ENCODE measurements around the gene IFNGR1.
"Not testable (repeated sequence)": the region's sequence is repeated elsewhere in the genome, so short reads cannot be mapped to it uniquely, and the experiment has no call there.

IFNGR1 gene

DNA sequence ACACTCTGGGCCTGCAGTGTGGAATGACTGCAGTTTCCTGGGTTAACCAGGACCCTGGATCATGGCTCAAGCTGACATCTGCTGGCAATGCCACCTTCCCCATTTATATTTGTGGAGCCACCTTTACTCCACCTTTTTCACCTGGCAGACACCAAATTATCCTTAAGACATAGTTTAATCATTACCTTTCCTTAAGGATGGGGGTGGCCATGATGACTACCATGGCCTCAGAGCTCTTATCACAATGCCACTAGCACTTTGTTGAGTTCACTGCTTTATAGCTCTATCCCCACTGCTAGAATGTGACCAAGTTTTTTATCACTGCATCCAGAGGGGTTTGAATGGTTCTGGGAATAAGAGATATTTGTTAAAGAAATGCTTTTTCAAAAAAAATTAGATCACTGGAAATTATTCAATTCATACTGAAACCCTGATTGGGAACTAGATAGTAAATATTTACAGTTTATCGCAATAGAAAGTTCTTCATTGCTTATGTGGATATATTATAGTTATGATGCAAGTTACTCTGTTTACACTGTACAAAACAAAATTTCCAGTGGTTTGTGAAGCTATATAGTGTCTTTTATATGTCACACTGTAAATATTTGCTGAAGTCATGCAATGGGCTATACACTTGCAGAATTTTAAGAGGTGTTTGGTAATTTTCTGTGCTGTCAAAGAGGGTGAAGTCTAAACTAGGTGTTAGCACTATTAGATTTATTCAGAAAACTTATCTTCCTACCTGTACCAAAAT is 37.3 kb upstream of the IFNGR1 start:
- Histone ChIP-seq H3K27me3 (ENCODE audit: control insufficient read depth in 2 of 2, insufficient read depth in 2 of 2, low read length in 2 of 2) (no peaks in the 10 kb centered on the region), H3K27ac (ENCODE audit: low read depth in 2 of 2, low read length in 2 of 2) (no peak overlapping the region), H3K9ac (ENCODE audit: low read depth in 1 of 2, low read length in 2 of 2) (no peak overlapping the region)

DNA sequence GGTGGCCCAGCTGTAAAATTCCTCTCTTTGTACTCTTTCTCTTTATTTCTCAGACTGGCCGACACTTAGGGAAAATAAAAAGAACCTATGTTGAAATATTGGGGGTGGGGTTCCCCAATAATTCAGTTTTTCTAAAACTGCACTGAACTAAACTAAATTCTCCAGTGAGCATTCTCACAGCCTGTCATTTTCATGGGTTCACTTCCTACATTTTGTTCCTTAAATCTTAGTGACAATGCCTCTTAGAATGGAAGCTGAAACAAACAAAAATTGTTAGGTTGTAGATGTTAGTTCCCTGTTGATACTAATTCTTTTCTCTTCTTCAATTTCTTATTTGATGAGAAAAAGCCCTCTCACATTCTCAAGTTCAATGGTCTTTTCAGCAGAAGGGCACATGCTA is 35.8 kb upstream of the IFNGR1 start:
- Histone ChIP-seq H3K27me3 (ENCODE audit: control insufficient read depth in 2 of 2, insufficient read depth in 2 of 2, low read length in 2 of 2) (no peaks in the 10 kb centered on the region), H3K36me3 (ENCODE audit: control insufficient read depth in 2 of 2, insufficient read depth in 2 of 2, low read length in 2 of 2) (no peaks in the 10 kb centered on the region), H3K9ac (ENCODE audit: low read depth in 1 of 2, low read length in 2 of 2) (no peak overlapping the region), H3K4me1 (ENCODE audit: control insufficient read depth in 2 of 2, insufficient read depth in 2 of 2, low read length in 2 of 2) (peaks cover 0 to 3% of the 10 kb centered on the region in 2 donors), H3K9me3 (ENCODE audit: control insufficient read depth in 2 of 2, low read length in 2 of 2) (no peaks in the 10 kb centered on the region), H3K27ac (ENCODE audit: low read depth in 2 of 2, low read length in 2 of 2) (no peak overlapping the region), H3K4me3 (ENCODE audit: low read length in 2 of 2) (no peak overlapping the region)

More for the DNA sequence above, 37.3 kb upstream of the IFNGR1 start:
- H3K9me3 ChIP-seq (ENCODE audit: control insufficient read depth in 2 of 2, low read length in 2 of 2), result no peaks in the 10 kb centered on the region
- no peaks in the 10 kb centered on the region for H3K36me3 ChIP-seq (ENCODE audit: control insufficient read depth in 2 of 2, insufficient read depth in 2 of 2, low read length in 2 of 2)
- no peak overlapping the region for H3K4me3 ChIP-seq (ENCODE audit: low read length in 2 of 2)
- peaks cover 0 to 3% of the 10 kb centered on the region in 2 donors for H3K4me1 ChIP-seq (ENCODE audit: control insufficient read depth in 2 of 2, insufficient read depth in 2 of 2, low read length in 2 of 2)

DNA sequence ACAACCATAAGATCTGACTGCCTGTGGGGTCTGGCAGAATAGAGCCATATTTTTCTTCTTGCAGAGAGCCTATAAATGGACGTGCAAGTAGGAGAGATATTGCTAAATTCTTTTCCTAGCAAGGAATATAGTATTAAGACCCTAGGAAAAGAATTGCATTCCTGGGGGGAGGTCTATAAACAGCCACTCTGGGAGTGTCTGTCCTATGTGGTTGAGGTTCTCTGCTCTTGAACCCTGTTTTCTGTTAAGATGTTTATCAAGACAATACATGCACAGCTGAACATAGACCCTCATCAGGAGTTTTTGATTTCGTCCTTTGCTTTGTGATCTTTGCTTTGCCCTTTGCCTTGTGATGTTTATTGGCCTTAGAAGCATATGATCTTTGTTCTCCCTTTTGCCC is 35.2 kb upstream of the IFNGR1 start:
- H3K9ac ChIP-seq (ENCODE audit: low read depth in 1 of 2, low read length in 2 of 2); H3K27me3 ChIP-seq (ENCODE audit: control insufficient read depth in 2 of 2, insufficient read depth in 2 of 2, low read length in 2 of 2); H3K36me3 ChIP-seq (ENCODE audit: control insufficient read depth in 2 of 2, insufficient read depth in 2 of 2, low read length in 2 of 2); H3K4me3 ChIP-seq (ENCODE audit: low read length in 2 of 2); H3K4me1 ChIP-seq (ENCODE audit: control insufficient read depth in 2 of 2, insufficient read depth in 2 of 2, low read length in 2 of 2); H3K27ac ChIP-seq (ENCODE audit: low read depth in 2 of 2, low read length in 2 of 2); H3K9me3 ChIP-seq (ENCODE audit: control insufficient read depth in 2 of 2, low read length in 2 of 2): not testable (repeated sequence)

DNA sequence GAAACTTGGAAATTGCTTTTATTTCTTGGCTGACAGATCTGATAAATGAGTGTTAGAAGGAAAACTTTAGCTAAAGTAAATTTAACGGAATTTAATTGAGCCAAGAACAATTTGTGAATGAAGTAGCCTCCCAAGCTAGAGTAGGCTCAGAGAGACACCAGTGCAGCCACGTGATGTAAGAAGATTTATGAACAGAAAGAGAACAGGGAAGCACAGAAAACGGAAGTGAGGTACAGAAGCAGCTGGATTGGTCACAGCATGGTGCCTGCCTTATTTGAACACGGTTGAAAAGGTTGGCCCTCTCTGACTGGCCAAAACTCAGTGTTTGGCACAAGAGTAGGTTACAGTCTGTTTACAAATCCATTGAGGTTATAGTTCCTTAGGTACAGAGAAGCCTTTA is 29.5 kb upstream of the IFNGR1 start:
- Histone ChIP-seq H3K4me3 (ENCODE audit: low read length in 2 of 2) (no peak overlapping the region), H3K9ac (ENCODE audit: low read depth in 1 of 2, low read length in 2 of 2) (no peak overlapping the region), H3K4me1 (ENCODE audit: control insufficient read depth in 2 of 2, insufficient read depth in 2 of 2, low read length in 2 of 2) (peaks cover 0 to 9% of the 10 kb centered on the region in 2 donors), H3K27me3 (ENCODE audit: control insufficient read depth in 2 of 2, insufficient read depth in 2 of 2, low read length in 2 of 2) (no peaks in the 10 kb centered on the region), H3K9me3 (ENCODE audit: control insufficient read depth in 2 of 2, low read length in 2 of 2) (no peaks in the 10 kb centered on the region), H3K27ac (ENCODE audit: low read depth in 2 of 2, low read length in 2 of 2) (peak overlapping the region; percentile 32 to 52), H3K36me3 (ENCODE audit: control insufficient read depth in 2 of 2, insufficient read depth in 2 of 2, low read length in 2 of 2) (no peaks in the 10 kb centered on the region)

DNA sequence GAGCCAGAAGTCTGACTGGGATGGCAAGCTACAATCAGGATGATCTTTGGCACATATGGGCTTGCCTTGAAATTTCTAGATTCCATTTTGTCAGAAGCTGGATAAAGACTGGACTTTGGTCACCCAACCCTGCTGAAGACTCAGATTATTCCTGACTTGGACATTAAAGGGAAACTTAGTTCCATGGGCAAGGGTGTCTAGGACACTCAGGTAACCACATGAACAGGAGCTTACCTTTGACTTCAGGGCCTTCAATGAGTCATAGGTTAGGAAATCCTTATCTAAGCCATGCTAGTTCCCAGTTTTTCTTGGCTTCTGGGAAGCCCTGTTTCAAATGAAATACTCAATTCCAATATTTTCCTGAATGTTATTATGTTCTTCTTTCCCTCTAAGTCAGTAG is 28.5 kb upstream of the IFNGR1 start:
- Histone ChIP-seq H3K9me3 (ENCODE audit: control insufficient read depth in 2 of 2, low read length in 2 of 2) (no peaks in the 10 kb centered on the region), H3K36me3 (ENCODE audit: control insufficient read depth in 2 of 2, insufficient read depth in 2 of 2, low read length in 2 of 2) (no peaks in the 10 kb centered on the region), H3K4me1 (ENCODE audit: control insufficient read depth in 2 of 2, insufficient read depth in 2 of 2, low read length in 2 of 2) (peaks cover 0 to 9% of the 10 kb centered on the region in 2 donors), H3K27ac (ENCODE audit: low read depth in 2 of 2, low read length in 2 of 2) (peak overlapping the region; percentile 49 to 70), H3K9ac (ENCODE audit: low read depth in 1 of 2, low read length in 2 of 2) (no peak overlapping the region), H3K4me3 (ENCODE audit: low read length in 2 of 2) (no peak overlapping the region), H3K27me3 (ENCODE audit: control insufficient read depth in 2 of 2, insufficient read depth in 2 of 2, low read length in 2 of 2) (no peaks in the 10 kb centered on the region)

DNA sequence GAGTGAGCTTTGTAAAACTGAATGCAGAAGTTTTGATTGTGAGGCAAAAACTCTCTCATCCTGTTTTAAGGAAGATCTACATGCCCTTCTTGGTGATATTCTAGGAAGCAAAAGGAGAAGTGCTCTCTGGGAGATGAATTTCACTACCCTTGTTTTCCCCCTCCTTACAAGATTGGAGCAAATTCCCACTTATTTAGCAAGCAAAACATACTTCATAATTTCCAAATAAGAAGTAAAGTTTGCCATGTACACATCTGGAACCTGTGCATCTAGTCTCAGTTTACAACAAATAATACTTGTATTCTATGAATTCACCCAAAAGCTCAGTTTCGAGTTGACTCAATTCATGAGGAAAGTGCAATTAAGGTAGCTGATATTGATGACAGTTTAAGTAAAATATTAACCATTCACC is 27.6 kb upstream of the IFNGR1 start:
- Histone ChIP-seq H3K4me1 (ENCODE audit: control insufficient read depth in 2 of 2, insufficient read depth in 2 of 2, low read length in 2 of 2) (peaks cover 0 to 9% of the 10 kb centered on the region in 2 donors), H3K4me3 (ENCODE audit: low read length in 2 of 2) (no peak overlapping the region), H3K36me3 (ENCODE audit: control insufficient read depth in 2 of 2, insufficient read depth in 2 of 2, low read length in 2 of 2) (no peaks in the 10 kb centered on the region), H3K27ac (ENCODE audit: low read depth in 2 of 2, low read length in 2 of 2) (no peak overlapping the region), H3K9ac (ENCODE audit: low read depth in 1 of 2, low read length in 2 of 2) (no peak overlapping the region), H3K27me3 (ENCODE audit: control insufficient read depth in 2 of 2, insufficient read depth in 2 of 2, low read length in 2 of 2) (no peaks in the 10 kb centered on the region), H3K9me3 (ENCODE audit: control insufficient read depth in 2 of 2, low read length in 2 of 2) (no peaks in the 10 kb centered on the region)

DNA sequence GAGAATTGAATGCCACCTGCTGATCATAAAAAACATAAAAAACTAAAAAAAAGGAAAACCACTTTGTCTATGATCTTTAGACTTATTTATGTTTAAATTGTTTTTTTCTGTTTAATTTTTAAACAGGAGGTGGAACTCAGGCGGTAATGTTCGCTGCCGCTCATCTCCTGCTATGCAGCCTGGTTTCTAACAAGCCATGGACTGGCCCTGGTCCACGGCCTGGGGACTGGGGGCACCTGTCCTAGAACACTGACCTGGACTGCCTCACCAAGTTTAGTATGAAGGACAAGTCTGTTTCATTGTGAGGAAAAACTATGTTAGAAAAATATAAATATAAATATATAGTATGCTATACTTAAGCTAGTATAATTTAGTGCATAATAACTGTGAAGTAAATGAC is 27.0 kb upstream of the IFNGR1 start:
- no peak overlapping the region for H3K27ac ChIP-seq (ENCODE audit: low read depth in 2 of 2, low read length in 2 of 2)
- no peak overlapping the region for H3K9ac ChIP-seq (ENCODE audit: low read depth in 1 of 2, low read length in 2 of 2)
- H3K36me3 ChIP-seq (ENCODE audit: control insufficient read depth in 2 of 2, insufficient read depth in 2 of 2, low read length in 2 of 2), result no peaks in the 10 kb centered on the region
- peaks cover 0 to 15% of the 10 kb centered on the region in 2 donors for H3K4me1 ChIP-seq (ENCODE audit: control insufficient read depth in 2 of 2, insufficient read depth in 2 of 2, low read length in 2 of 2)
- H3K4me3 ChIP-seq (ENCODE audit: low read length in 2 of 2), result no peak overlapping the region
- no peaks in the 10 kb centered on the region for H3K27me3 ChIP-seq (ENCODE audit: control insufficient read depth in 2 of 2, insufficient read depth in 2 of 2, low read length in 2 of 2)
- no peaks in the 10 kb centered on the region for H3K9me3 ChIP-seq (ENCODE audit: control insufficient read depth in 2 of 2, low read length in 2 of 2)

DNA sequence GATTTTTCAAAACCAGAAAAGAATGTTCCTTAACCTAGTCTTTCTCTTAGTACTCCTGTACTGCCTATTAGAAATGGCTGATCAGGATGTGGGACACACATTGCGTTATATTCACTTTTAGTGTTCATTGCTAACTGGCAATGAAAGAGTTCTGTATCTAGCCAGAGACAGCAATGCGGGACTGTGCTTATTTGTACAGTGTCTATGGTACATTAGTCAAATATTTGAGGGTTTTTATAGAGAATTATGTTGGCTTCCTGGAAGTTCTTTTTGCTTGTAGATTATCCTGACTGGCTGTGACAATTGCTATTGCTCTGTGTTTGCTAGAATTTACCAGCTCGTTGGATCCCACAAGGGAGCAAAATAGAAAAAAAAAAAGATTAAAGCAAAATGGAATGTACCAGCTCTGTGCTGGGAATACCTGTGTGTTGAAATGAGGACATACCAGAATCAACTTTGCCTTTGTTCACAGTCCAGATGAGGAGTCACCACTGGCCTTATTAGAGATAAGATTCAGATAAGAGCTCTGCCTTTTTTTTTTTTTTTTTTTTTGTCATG is 22.4 kb upstream of the IFNGR1 start:
- H3K9me3 ChIP-seq (ENCODE audit: control insufficient read depth in 2 of 2, low read length in 2 of 2), result no peaks in the 10 kb centered on the region
- peaks cover 0 to 10% of the 10 kb centered on the region in 2 donors for H3K4me1 ChIP-seq (ENCODE audit: control insufficient read depth in 2 of 2, insufficient read depth in 2 of 2, low read length in 2 of 2)
- no peaks in the 10 kb centered on the region for H3K36me3 ChIP-seq (ENCODE audit: control insufficient read depth in 2 of 2, insufficient read depth in 2 of 2, low read length in 2 of 2)
- peak overlapping the region in 1 of 2 donors; percentile 65 for H3K27ac ChIP-seq (ENCODE audit: low read depth in 2 of 2, low read length in 2 of 2)
- H3K9ac ChIP-seq (ENCODE audit: low read depth in 1 of 2, low read length in 2 of 2), result no peak overlapping the region
- H3K27me3 ChIP-seq (ENCODE audit: control insufficient read depth in 2 of 2, insufficient read depth in 2 of 2, low read length in 2 of 2), result no peaks in the 10 kb centered on the region
- no peak overlapping the region for H3K4me3 ChIP-seq (ENCODE audit: low read length in 2 of 2)

DNA sequence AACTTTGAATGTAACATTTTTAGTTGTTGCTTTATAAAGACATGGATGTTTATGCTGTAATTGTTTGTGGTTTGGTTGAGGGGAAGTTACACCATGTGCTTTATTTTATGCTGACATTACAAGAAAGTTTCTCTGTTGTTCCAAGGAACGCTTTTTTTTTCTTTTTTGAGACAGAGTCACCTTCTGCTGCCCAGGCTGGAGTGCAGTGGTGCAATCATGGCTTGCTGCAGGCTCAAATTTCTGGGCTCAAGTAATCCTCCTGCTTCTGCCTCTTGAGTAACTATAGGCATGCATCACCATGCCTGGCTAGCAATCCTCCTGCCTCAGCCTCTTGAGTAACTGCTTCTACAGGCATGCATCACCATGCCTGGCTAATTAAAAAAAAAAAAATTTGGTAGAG is 21.0 kb upstream of the IFNGR1 start:
- no peak overlapping the region for H3K27ac ChIP-seq (ENCODE audit: low read depth in 2 of 2, low read length in 2 of 2)
- H3K36me3 ChIP-seq (ENCODE audit: control insufficient read depth in 2 of 2, insufficient read depth in 2 of 2, low read length in 2 of 2), result no peaks in the 10 kb centered on the region
- H3K4me3 ChIP-seq (ENCODE audit: low read length in 2 of 2), result no peak overlapping the region
- H3K9me3 ChIP-seq (ENCODE audit: control insufficient read depth in 2 of 2, low read length in 2 of 2), result no peaks in the 10 kb centered on the region
- H3K4me1 ChIP-seq (ENCODE audit: control insufficient read depth in 2 of 2, insufficient read depth in 2 of 2, low read length in 2 of 2), result peaks cover 0 to 11% of the 10 kb centered on the region in 2 donors
- no peaks in the 10 kb centered on the region for H3K27me3 ChIP-seq (ENCODE audit: control insufficient read depth in 2 of 2, insufficient read depth in 2 of 2, low read length in 2 of 2)
- H3K9ac ChIP-seq (ENCODE audit: low read depth in 1 of 2, low read length in 2 of 2), result no peak overlapping the region

DNA sequence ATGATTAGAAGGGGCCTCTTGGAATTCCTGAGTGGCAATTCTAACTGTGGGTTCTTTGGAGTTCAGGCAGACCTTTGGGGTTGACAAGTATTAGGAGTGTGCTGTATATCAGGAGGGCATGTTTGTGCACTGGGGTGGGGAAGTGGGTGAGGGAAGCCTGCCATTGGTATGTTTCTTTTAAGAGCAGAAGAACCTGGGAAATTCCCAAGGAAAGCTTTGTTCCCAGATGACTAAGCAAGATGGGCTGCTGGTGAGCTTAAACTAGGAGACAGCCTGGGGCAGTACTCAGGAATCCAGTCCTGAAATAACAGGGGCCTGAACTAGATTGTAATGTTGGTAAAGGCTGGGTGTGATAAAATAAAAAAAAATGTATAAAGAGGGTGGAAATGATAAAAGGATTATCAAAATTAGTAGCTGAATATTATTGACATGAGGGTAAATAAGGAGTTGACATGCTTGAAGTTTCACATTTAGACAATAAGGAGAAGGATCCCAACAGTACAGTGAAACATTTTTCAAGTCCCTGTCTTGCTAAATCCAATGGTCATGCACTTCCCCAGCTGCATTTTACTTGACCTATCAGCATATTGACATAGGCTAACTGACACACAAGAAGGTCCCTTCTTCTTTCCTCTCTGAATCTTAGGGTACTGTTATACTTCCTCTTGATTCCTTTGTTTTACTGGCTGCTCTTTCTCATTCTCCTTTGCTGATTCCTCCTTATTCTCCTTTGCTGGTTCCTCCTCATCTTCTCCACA is 18.4 kb upstream of the IFNGR1 start:
- no peak overlapping the region for H3K4me3 ChIP-seq (ENCODE audit: low read length in 2 of 2)
- peaks cover 14 to 34% of the 10 kb centered on the region in 2 donors for H3K4me1 ChIP-seq (ENCODE audit: control insufficient read depth in 2 of 2, insufficient read depth in 2 of 2, low read length in 2 of 2)
- H3K9ac ChIP-seq (ENCODE audit: low read depth in 1 of 2, low read length in 2 of 2), result no peak overlapping the region
- H3K9me3 ChIP-seq (ENCODE audit: control insufficient read depth in 2 of 2, low read length in 2 of 2), result no peaks in the 10 kb centered on the region
- no peaks in the 10 kb centered on the region for H3K27me3 ChIP-seq (ENCODE audit: control insufficient read depth in 2 of 2, insufficient read depth in 2 of 2, low read length in 2 of 2)
- no peaks in the 10 kb centered on the region for H3K36me3 ChIP-seq (ENCODE audit: control insufficient read depth in 2 of 2, insufficient read depth in 2 of 2, low read length in 2 of 2)
- H3K27ac ChIP-seq (ENCODE audit: low read depth in 2 of 2, low read length in 2 of 2), result no peak overlapping the region
